Lung (tissue), 12 donors: ENCODE data around the gene SLC34A1. TPM values are rescaled to one million over a fixed set of nuclear protein-coding genes. Genes with fewer than 3 reads are reported as not detected.

Experiments used
- ATAC-seq: fragments of 200-7000 bp; cut with Tn5 transposase; one replicate; pipeline ENCODE4 v1.9.1; 2020; ENCODE audit warnings: moderate number of reproducible peaks; ENCODE audit not compliant: insufficient read depth, low FRiP score
- DNase-seq, 3 donors: peaks; one replicate each; pipeline ENCODE4 v3.0.0-alpha.2; 2013 to 2017
- H3K27ac ChIP-seq, 2 donors: one replicate each; pipeline ENCODE4 v1.5.1; 2013; ENCODE audit warnings: mild to moderate bottlenecking in 2 of 2, moderate library complexity in 2 of 2, control low read depth in 1 of 2, inconsistent platforms in 1 of 2, low read depth in 1 of 2, low read length in 1 of 2
- H3K27me3 ChIP-seq, 3 donors: one replicate each; pipeline ENCODE4 v1.5.1; 2013; ENCODE audit warnings: low read length in 2 of 3; ENCODE audit not compliant: control insufficient read depth in 3 of 3, insufficient read depth in 3 of 3
- H3K36me3 ChIP-seq, 4 donors: one replicate each; pipeline ENCODE4 v1.5.1; 2013; ENCODE audit warnings: low read length in 4 of 4, mild to moderate bottlenecking in 1 of 4, moderate library complexity in 1 of 4; ENCODE audit not compliant: control insufficient read depth in 4 of 4, insufficient read depth in 4 of 4
- H3K4me1 ChIP-seq, 5 donors: one replicate each; pipeline ENCODE4 v1.5.1; 2013; ENCODE audit warnings: low read length in 5 of 5, mild to moderate bottlenecking in 2 of 5, moderate library complexity in 1 of 5; ENCODE audit not compliant: control insufficient read depth in 5 of 5, insufficient read depth in 5 of 5
- H3K4me3 ChIP-seq: one replicate; pipeline ENCODE4 v1.5.1; 2013; ENCODE audit warnings: mild to moderate bottlenecking, control low read depth, moderate library complexity
- H3K9ac ChIP-seq, 2 donors: one replicate each; pipeline ENCODE4 v1.5.1; 2013; ENCODE audit warnings: low read length in 2 of 2, control low read depth in 1 of 2; ENCODE audit not compliant: insufficient read depth in 1 of 2
- H3K9me3 ChIP-seq, 4 donors: one replicate each; pipeline ENCODE4 v1.5.1; 2013; ENCODE audit warnings: low read length in 3 of 4, mild to moderate bottlenecking in 1 of 4, moderate library complexity in 1 of 4; ENCODE audit not compliant: control insufficient read depth in 4 of 4, insufficient read depth in 3 of 4
- WGBS, 2 donors: extraction: QIAGEN DNeasy Blood & Tissue Kit; methylation state at CpG; one replicate each; pipeline ENCODE4 v1.1.7; 2013; 5-methylcytosine and 5-hydroxymethylcytosine counted together
- polyA plus RNA-seq, 2 donors: library from polyadenylated mRNA; stranded (reverse); fragments of 200-250 nt; gene quantifications; one replicate each; pipeline ENCODE4 v1.2.1, GENCODE V29; 2013
- total RNA-seq, 2 donors: library from RNA; depleted of rRNA in 1 of 2; stranded (reverse); fragments of >200 nt in 1 of 2; gene quantifications; one replicate each; pipeline ENCODE4 v1.2.1, GENCODE V29; 2014 to 2021
- TF ChIP-seq, protein P1 (sequence below): IDR thresholded peaks from 2 replicates; pipeline ENCODE4 v1.5.1; 2012; ENCODE audit warnings: mild to moderate bottlenecking; ENCODE audit errors: control extremely low read depth, extremely low read depth
- donor health status: control.
- donor health status: control.
- donor health status: Bipolar disorder and iron deficiency.
- donor health status: healthy.
- donor health status: DM: yes; HTN: yes; CAD: no.

Gene SLC34A1
- total and polyA plus RNA-seq, 4 donors: 0.02 TPM; not detected in 3

- peak overlapping the region; percentile 39 to 92 for H3K9ac ChIP-seq
- ATAC-seq: no peak
- WGBS, 2 donors: 36 to 65% methylated on average over 11 of the region's 11 CpGs
- peaks cover 0 to 27% (median 11%) of the 10 kb centered on the region in 4 donors for H3K36me3 ChIP-seq
- no peak overlapping the region for H3K4me3 ChIP-seq
- DNase-seq: no peak
- H3K9me3 ChIP-seq: no peaks in the 10 kb centered on the region
- H3K4me1 ChIP-seq: peaks cover 0 to 31% (median 12%) of the 10 kb centered on the region in 5 donors
- TF ChIP-seq, protein P1, sequence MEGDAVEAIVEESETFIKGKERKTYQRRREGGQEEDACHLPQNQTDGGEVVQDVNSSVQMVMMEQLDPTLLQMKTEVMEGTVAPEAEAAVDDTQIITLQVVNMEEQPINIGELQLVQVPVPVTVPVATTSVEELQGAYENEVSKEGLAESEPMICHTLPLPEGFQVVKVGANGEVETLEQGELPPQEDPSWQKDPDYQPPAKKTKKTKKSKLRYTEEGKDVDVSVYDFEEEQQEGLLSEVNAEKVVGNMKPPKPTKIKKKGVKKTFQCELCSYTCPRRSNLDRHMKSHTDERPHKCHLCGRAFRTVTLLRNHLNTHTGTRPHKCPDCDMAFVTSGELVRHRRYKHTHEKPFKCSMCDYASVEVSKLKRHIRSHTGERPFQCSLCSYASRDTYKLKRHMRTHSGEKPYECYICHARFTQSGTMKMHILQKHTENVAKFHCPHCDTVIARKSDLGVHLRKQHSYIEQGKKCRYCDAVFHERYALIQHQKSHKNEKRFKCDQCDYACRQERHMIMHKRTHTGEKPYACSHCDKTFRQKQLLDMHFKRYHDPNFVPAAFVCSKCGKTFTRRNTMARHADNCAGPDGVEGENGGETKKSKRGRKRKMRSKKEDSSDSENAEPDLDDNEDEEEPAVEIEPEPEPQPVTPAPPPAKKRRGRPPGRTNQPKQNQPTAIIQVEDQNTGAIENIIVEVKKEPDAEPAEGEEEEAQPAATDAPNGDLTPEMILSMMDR: no peak
- H3K27me3 ChIP-seq: no peaks in the 10 kb centered on the region
- H3K27ac ChIP-seq: peak overlapping the region in 1 of 2 donors; percentile 91
Observed at GRCh38 chr5:177427919-177428573, 43.8 kb downstream of the SLC34A1 start.

GRCh38 chr5:177428574-177429217 lies 44.5 kb downstream of the SLC34A1 start:
- WGBS, 2 donors: 38 to 71% methylated on average over 10 of the region's 10 CpGs
- TF ChIP-seq, protein P1: no peak
- Histone ChIP-seq H3K9me3 (no peaks in the 10 kb centered on the region), H3K27ac (peak overlapping the region in 1 of 2 donors; percentile 91), H3K9ac (no peak overlapping the region), H3K27me3 (no peaks in the 10 kb centered on the region), H3K4me3 (no peak overlapping the region), H3K4me1 (peaks cover 0 to 31% (median 12%) of the 10 kb centered on the region in 5 donors), H3K36me3 (peaks cover 0 to 34% (median 11%) of the 10 kb centered on the region in 4 donors)
- DNase-seq: no peak
- ATAC-seq: no peak

DNA sequence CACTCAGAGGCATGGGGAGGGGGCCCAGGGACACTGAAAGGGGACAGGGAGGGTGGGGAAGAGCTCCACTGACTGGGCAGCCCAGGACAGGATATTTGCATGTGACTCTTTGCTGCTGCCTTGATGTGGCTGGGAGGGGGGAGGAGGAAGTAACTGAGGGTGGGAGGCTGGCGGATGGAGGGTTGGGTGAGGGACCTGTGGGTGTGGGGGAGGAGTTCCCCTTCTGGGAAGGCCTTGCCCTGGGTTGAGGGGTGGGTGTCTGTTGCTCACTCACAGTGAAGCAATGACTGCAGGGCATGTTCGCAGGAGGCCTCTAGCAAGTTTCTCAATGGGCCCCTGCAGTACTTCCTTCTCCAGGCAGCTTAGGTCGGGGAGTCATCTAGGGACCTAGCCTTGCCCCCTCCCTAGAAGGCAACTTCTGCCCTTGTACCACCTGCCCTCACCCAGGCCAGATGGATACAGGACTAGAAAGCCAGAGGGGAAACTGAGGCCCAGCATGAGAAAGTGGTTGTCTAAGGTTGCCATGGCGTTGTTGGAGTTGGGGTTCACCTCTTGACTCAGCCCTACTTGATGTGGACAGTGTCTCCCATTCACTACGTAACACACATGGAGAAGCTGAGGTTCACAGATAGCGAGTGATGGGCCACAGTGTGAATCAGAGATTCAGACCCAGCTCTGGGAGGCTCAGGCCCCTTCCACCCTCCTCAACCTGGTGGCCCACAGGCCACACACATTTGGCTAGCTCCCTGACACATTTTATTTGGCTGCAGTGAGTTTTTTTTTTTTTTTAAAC lies 45.2 kb downstream of the SLC34A1 start:
- WGBS, 2 donors: 29 to 66% methylated on average over 6 of the region's 6 CpGs
- Histone ChIP-seq H3K27ac (peak overlapping the region in 1 of 2 donors; percentile 91), H3K4me1 (peaks cover 0 to 31% (median 12%) of the 10 kb centered on the region in 5 donors), H3K27me3 (no peaks in the 10 kb centered on the region), H3K9me3 (no peaks in the 10 kb centered on the region), H3K4me3 (no peak overlapping the region), H3K9ac (peak overlapping the region in 1 of 2 donors; percentile 30), H3K36me3 (peaks cover 0 to 41% (median 14%) of the 10 kb centered on the region in 4 donors)
- peak in 1 of 3 donors; percentile 39 for DNase-seq
- TF ChIP-seq, protein P1: no peak
- ATAC-seq: peak; percentile 3
